ENCODE data around the gene GPR55.

The GPR55 gene

DNA sequence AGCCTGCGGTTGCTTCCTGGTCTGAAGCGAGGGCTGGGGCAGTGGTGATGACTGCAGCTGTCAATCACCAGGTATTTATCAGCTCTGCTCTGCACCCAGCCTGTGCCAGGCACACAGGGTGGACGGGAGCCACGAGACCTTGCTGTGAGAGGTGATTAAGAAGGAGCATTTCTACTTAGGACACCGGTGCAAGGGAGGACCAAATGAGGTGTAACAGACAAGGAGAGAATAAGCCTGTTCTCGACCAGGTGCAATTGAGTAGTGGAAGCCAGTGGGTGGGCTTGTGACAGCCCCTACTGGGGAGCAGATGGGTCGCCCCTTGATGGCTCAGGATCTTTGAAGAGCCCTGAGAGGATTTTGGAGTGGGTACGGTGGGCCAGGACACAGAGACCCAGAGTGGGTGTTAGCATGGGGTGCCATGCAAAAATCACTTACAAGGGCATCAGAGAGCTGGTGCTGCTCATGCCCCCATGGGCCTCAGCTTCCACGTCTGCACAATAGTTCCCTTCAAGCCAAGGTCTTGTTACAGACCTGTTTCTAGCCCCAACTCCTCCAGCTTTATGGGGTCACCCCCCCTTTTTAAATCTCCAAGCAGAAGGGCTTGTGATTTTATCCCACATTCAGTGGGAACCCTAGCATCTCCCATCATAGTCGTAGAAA is 24.6 kb downstream of the GPR55 start:
- CTCF ChIA-PET, result interaction anchor here (0.6 to 4.3 kb wide), 7 partner anchors 12 to 153 kb away, joined by 3 to 55 read pairs (median 4); no protein-coding TSS in a partner anchor
- TF ChIP-seq ZNF654 (tag by site-specific recombination; IDR thresholded peaks at IDR 0.05; ENCODE audit: low read depth) (no peak), KLF9 (tag by site-specific recombination; IDR thresholded peaks at IDR 0.05; ENCODE audit: low read depth) (no peak), ZNF768 (tag by site-specific recombination; IDR thresholded peaks at IDR 0.05) (no peak), GLIS2 (tag by site-specific recombination; IDR thresholded peaks at IDR 0.05) (no peak), ZNF19 (tag by site-specific recombination; IDR thresholded peaks at IDR 0.05; ENCODE audit: low read depth) (no peak), ZNF555 (tag by site-specific recombination; conservative IDR thresholded peaks at IDR 0.05) (no peak), ZNF274 (IDR thresholded peaks at IDR 0.05; ENCODE audit: low read length) (no peak), ZNF274 (tag by site-specific recombination; IDR thresholded peaks at IDR 0.05; ENCODE audit: borderline replicate concordance) (no peak), KLF8 (tag by site-specific recombination; IDR thresholded peaks at IDR 0.05) (no peak)
- TF ChIP-seq, protein P1, sequence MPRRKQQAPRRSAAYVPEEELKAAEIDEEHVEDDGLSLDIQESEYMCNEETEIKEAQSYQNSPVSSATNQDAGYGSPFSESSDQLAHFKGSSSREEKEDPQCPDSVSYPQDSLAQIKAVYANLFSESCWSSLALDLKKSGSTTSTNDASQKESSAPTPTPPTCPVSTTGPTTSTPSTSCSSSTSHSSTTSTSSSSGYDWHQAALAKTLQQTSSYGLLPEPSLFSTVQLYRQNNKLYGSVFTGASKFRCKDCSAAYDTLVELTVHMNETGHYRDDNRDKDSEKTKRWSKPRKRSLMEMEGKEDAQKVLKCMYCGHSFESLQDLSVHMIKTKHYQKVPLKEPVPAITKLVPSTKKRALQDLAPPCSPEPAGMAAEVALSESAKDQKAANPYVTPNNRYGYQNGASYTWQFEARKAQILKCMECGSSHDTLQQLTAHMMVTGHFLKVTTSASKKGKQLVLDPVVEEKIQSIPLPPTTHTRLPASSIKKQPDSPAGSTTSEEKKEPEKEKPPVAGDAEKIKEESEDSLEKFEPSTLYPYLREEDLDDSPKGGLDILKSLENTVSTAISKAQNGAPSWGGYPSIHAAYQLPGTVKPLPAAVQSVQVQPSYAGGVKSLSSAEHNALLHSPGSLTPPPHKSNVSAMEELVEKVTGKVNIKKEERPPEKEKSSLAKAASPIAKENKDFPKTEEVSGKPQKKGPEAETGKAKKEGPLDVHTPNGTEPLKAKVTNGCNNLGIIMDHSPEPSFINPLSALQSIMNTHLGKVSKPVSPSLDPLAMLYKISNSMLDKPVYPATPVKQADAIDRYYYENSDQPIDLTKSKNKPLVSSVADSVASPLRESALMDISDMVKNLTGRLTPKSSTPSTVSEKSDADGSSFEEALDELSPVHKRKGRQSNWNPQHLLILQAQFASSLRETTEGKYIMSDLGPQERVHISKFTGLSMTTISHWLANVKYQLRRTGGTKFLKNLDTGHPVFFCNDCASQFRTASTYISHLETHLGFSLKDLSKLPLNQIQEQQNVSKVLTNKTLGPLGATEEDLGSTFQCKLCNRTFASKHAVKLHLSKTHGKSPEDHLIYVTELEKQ (tag by site-specific recombination; IDR thresholded peaks at IDR 0.05; ENCODE audit: borderline replicate concordance), result no peak
- TF ChIP-seq, protein P2, sequence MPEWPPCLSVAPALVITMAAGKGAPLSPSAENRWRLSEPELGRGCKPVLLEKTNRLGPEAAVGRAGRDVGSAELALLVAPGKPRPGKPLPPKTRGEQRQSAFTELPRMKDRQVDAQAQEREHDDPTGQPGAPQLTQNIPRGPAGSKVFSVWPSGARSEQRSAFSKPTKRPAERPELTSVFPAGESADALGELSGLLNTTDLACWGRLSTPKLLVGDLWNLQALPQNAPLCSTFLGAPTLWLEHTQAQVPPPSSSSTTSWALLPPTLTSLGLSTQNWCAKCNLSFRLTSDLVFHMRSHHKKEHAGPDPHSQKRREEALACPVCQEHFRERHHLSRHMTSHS (tag by site-specific recombination; IDR thresholded peaks at IDR 0.05), result no peak
- TF ChIP-seq, protein P3, sequence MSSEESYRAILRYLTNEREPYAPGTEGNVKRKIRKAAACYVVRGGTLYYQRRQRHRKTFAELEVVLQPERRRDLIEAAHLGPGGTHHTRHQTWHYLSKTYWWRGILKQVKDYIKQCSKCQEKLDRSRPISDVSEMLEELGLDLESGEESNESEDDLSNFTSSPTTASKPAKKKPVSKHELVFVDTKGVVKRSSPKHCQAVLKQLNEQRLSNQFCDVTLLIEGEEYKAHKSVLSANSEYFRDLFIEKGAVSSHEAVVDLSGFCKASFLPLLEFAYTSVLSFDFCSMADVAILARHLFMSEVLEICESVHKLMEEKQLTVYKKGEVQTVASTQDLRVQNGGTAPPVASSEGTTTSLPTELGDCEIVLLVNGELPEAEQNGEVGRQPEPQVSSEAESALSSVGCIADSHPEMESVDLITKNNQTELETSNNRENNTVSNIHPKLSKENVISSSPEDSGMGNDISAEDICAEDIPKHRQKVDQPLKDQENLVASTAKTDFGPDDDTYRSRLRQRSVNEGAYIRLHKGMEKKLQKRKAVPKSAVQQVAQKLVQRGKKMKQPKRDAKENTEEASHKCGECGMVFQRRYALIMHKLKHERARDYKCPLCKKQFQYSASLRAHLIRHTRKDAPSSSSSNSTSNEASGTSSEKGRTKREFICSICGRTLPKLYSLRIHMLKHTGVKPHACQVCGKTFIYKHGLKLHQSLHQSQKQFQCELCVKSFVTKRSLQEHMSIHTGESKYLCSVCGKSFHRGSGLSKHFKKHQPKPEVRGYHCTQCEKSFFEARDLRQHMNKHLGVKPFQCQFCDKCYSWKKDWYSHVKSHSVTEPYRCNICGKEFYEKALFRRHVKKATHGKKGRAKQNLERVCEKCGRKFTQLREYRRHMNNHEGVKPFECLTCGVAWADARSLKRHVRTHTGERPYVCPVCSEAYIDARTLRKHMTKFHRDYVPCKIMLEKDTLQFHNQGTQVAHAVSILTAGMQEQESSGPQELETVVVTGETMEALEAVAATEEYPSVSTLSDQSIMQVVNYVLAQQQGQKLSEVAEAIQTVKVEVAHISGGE (tag by site-specific recombination; conservative IDR thresholded peaks at IDR 0.05; ENCODE audit: low read depth), result no peak
- H3K4me1 ChIP-seq (ENCODE audit: control insufficient read depth, insufficient read depth, low read length), result no peaks in the 10 kb centered on the region

GRCh38 chr2:230899786-230900185 is 25.3 kb downstream of the GPR55 start:
- POLR2A ChIA-PET, result no interaction called here
- TF ChIP-seq ZNF473 (tag by site-specific recombination; IDR thresholded peaks at IDR 0.05) (no peak), ZNF561 (tag by site-specific recombination; IDR thresholded peaks at IDR 0.05; ENCODE audit: borderline replicate concordance) (no peak), ZNF19 (tag by site-specific recombination; IDR thresholded peaks at IDR 0.05; ENCODE audit: low read depth) (no peak), ZNF660 (tag by site-specific recombination; IDR thresholded peaks at IDR 0.05) (no peak), ZNF266 (tag by site-specific recombination; IDR thresholded peaks at IDR 0.05; ENCODE audit: low read depth) (no peak), BCL11A (tag by site-specific recombination; IDR thresholded peaks at IDR 0.05; ENCODE audit: low read depth) (no peak), ZNF707 (tag by site-specific recombination; IDR thresholded peaks at IDR 0.05) (no peak), ZFHX2 (tag by site-specific recombination; conservative IDR thresholded peaks at IDR 0.05) (no peak), ZNF792 (tag by site-specific recombination; IDR thresholded peaks at IDR 0.05) (no peak), SCRT2 (tag by site-specific recombination; IDR thresholded peaks at IDR 0.05) (no peak), ZNF398 (tag by site-specific recombination; IDR thresholded peaks at IDR 0.05) (no peak), ZNF514 (tag by site-specific recombination; IDR thresholded peaks at IDR 0.05) (no peak), ZNF544 (tag by site-specific recombination; IDR thresholded peaks at IDR 0.05) (no peak)
- no peak overlapping the region for H3K27ac ChIP-seq (ENCODE audit: extremely low read depth, low read depth, low read length)
- H3K9me3 ChIP-seq (ENCODE audit: control insufficient read depth, insufficient read depth, low read depth, low read length), result no peaks in the 10 kb centered on the region
- H3K36me3 ChIP-seq (ENCODE audit: control insufficient read depth in 2 of 2, insufficient read depth in 1 of 2, low read length in 2 of 2), result no peaks in the 10 kb centered on the region
- CTCF ChIA-PET, result interaction anchor here (0.6 to 1.7 kb wide), 3 partner anchors 53 to 153 kb away, joined by 3 to 4 read pairs (median 3); no protein-coding TSS in a partner anchor
- no peak overlapping the region for H3K4me3 ChIP-seq (ENCODE audit: low read depth, low read length)
- H3K4me1 ChIP-seq (ENCODE audit: control insufficient read depth, insufficient read depth, low read length), result no peaks in the 10 kb centered on the region

More for the DNA sequence above, 24.6 kb downstream of the GPR55 start:
- H3K9me3 ChIP-seq (ENCODE audit: control insufficient read depth, insufficient read depth, low read depth, low read length), result no peaks in the 10 kb centered on the region
- H3K27ac ChIP-seq (ENCODE audit: extremely low read depth, low read depth, low read length), result no peak overlapping the region
- H3K4me3 ChIP-seq (ENCODE audit: low read depth, low read length), result no peak overlapping the region
- POLR2A ChIA-PET, result no interaction called here
- H3K36me3 ChIP-seq (ENCODE audit: control insufficient read depth in 2 of 2, insufficient read depth in 1 of 2, low read length in 2 of 2), result no peaks in the 10 kb centered on the region
